SK-N-SH (cell line): Measurements from ENCODE around the gene CCNI2. TPM values are rescaled to one million over a fixed set of nuclear protein-coding genes. Genes with fewer than 3 reads are reported as not detected.

Source experiments
- CTCF ChIA-PET: fragments of 300-600, 350-600 bp; formaldehyde crosslinking; extraction: SDS; loops from one replicate; lab custom pipeline; 2021; lab: Yijun Ruan, JAX
- POLR2A ChIA-PET: fragments of 350-600 bp; sonication (Branson Sonifier 250); formaldehyde crosslinking; extraction: SDS; loops from one replicate; lab custom pipeline; 2020; ENCODE audit warnings: antibody characterized with exemption, inconsistent platforms; lab: Yijun Ruan, JAX
- DNase-seq: peaks from one replicate; pipeline ENCODE4 v3.0.0; 2012
- H2AFZ ChIP-seq: fragments of 200-600 bp; sonication (generic); 2 replicates; pipeline ENCODE4 v1.8.1; 2016; ENCODE audit warnings: antibody characterized with exemption, mild to moderate bottlenecking, low read depth
- H3F3A ChIP-seq: fragments of 200-600 bp; sonication (generic); replicated peaks from 2 replicates; pipeline ENCODE3; 2016; ENCODE audit warnings: antibody characterized with exemption, mild to moderate bottlenecking; ENCODE audit not compliant: insufficient read depth
- H3K27ac ChIP-seq, 2 experiments: fragments of 200-500 bp in 1 of 2; fragments of 200-600 bp in 1 of 2; sonication (Bioruptor generic) in 1 of 2; sonication (generic), shearing (Covaris generic) in 1 of 2; 2 replicates each; pipeline versions ENCODE4 v1.5.1 to v1.6.1; 2014 to 2016; ENCODE audit warnings: low read depth in 2 of 2, inconsistent platforms in 1 of 2, low read length in 1 of 2, mild to moderate bottlenecking in 1 of 2, mixed read lengths in 1 of 2
- H3K27me3 ChIP-seq: fragments of 200-600 bp; sonication (generic), shearing (Covaris generic); 2 replicates; pipeline ENCODE4 v1.6.1; 2016; ENCODE audit warnings: mixed run types; ENCODE audit not compliant: insufficient read depth
- H3K36me3 ChIP-seq, 2 experiments: fragments of 200-500 bp in 1 of 2; fragments of 200-600 bp in 1 of 2; sonication (Bioruptor generic) in 1 of 2; sonication (generic) in 1 of 2; replicated peaks in 1 of 2; 2 replicates each; pipeline versions ENCODE3 to v1.5.1; 2014 to 2016; ENCODE audit warnings: low read length in 1 of 2, mild to moderate bottlenecking in 1 of 2; ENCODE audit not compliant: insufficient read depth in 2 of 2, control insufficient read depth in 1 of 2
- H3K4me1 ChIP-seq, 2 experiments: fragments of 200-500 bp in 1 of 2; fragments of 200-600 bp in 1 of 2; sonication (Bioruptor generic) in 1 of 2; sonication (generic), shearing (Covaris generic) in 1 of 2; 2 replicates each; pipeline versions ENCODE4 v1.5.1 to v1.6.1; 2014 to 2016; ENCODE audit warnings: low read depth in 1 of 2, low read length in 1 of 2, mixed run types in 1 of 2; ENCODE audit not compliant: insufficient read depth in 2 of 2, control insufficient read depth in 1 of 2
- H3K4me2 ChIP-seq: fragments of 200-600 bp; sonication (generic), shearing (Covaris generic); 2 replicates; pipeline ENCODE4 v1.6.1; 2017; ENCODE audit warnings: mixed run types
- H3K4me3 ChIP-seq, 2 experiments: fragments of 200-500 bp in 1 of 2; fragments of 200-600 bp in 1 of 2; sonication (Bioruptor generic) in 1 of 2; sonication (generic), shearing (Covaris generic) in 1 of 2; 2 replicates each; pipeline versions ENCODE4 v1.5.1 to v1.8.1; 2014 to 2016; ENCODE audit warnings: low read depth in 2 of 2, inconsistent platforms in 1 of 2, low read length in 1 of 2, mild to moderate bottlenecking in 1 of 2, mixed read lengths in 1 of 2, moderate library complexity in 1 of 2
- H3K79me2 ChIP-seq: fragments of 200-600 bp; sonication (generic); 2 replicates; pipeline ENCODE4 v1.8.1; 2017; ENCODE audit warnings: mild to moderate bottlenecking; ENCODE audit not compliant: insufficient read depth
- H3K9ac ChIP-seq: fragments of 200-600 bp; sonication (generic); 2 replicates; pipeline ENCODE4 v1.6.1; 2017; ENCODE audit warnings: mixed run types
- H3K9me2 ChIP-seq: fragments of 200-600 bp; sonication (generic); 2 replicates; pipeline ENCODE4 v1.6.1; 2017; ENCODE audit warnings: mixed run types
- H3K9me3 ChIP-seq: fragments of 200-600 bp; sonication (generic); 2 replicates; pipeline ENCODE4 v1.6.1; 2017; ENCODE audit warnings: mixed run types, mild to moderate bottlenecking, moderate library complexity
- H4K20me1 ChIP-seq: fragments of 200-600 bp; sonication (generic); 2 replicates; pipeline ENCODE4 v1.6.1; 2017; ENCODE audit warnings: mild to moderate bottlenecking, mixed run types; ENCODE audit not compliant: insufficient read depth
- ELF1 ChIP-seq: IDR thresholded peaks from 2 replicates; pipeline ENCODE4 v1.4.0; 2012
- EZH2phosphoT487 ChIP-seq: fragments of 200-600 bp; sonication (generic); IDR thresholded peaks from 2 replicates; pipeline ENCODE4 v1.6.1; 2017; ENCODE audit warnings: low read depth, mixed run types, mild to moderate bottlenecking, antibody characterized with exemption, moderate library complexity, borderline replicate concordance
- FOSL2 ChIP-seq: IDR thresholded peaks from 2 replicates; pipeline ENCODE4 v1.4.0; 2012; ENCODE audit warnings: low read depth, mild to moderate bottlenecking, moderate library complexity, borderline replicate concordance
- GABPA ChIP-seq: IDR thresholded peaks from 2 replicates; pipeline ENCODE4 v1.4.0; 2012; ENCODE audit warnings: low read depth, mild to moderate bottlenecking
- GATA2 ChIP-seq: sonication (generic); formaldehyde crosslinking; IDR thresholded peaks from 2 replicates; pipeline ENCODE4 v1.5.0; 2020; ENCODE audit warnings: mild to moderate bottlenecking, missing genetic modification reagents
- JUND ChIP-seq: IDR thresholded peaks from 2 replicates; pipeline ENCODE4 v1.4.0; 2012
- MEF2A ChIP-seq: IDR thresholded peaks from 2 replicates; pipeline ENCODE4 v1.4.0; 2012; ENCODE audit warnings: low read depth, borderline replicate concordance
- NRF1 ChIP-seq: IDR thresholded peaks from 2 replicates; pipeline ENCODE4 v1.6.1; 2012; ENCODE audit warnings: low read depth, mild to moderate bottlenecking, low read length
- PBX3 ChIP-seq: IDR thresholded peaks from 2 replicates; pipeline ENCODE4; 2012
- POLR2AphosphoS5 ChIP-seq: IDR thresholded peaks from 2 replicates; pipeline ENCODE4 v1.6.1; 2012; ENCODE audit warnings: low read depth, low read length
- SIN3A ChIP-seq: IDR thresholded peaks from 2 replicates; pipeline ENCODE4 v1.6.1; 2012; ENCODE audit warnings: low read depth, mild to moderate bottlenecking, low read length, moderate library complexity, borderline replicate concordance
- TAF1 ChIP-seq: IDR thresholded peaks from 2 replicates; pipeline ENCODE4 v1.6.1; 2012; ENCODE audit warnings: low read depth, mild to moderate bottlenecking, low read length, moderate library complexity, borderline replicate concordance
- TEAD4 ChIP-seq: IDR thresholded peaks from 2 replicates; pipeline ENCODE4 v1.4.0; 2012; ENCODE audit warnings: mild to moderate bottlenecking, borderline replicate concordance; ENCODE audit not compliant: insufficient read depth
- USF2 ChIP-seq: fragments of 150-350 bp; IDR thresholded peaks from 2 replicates; pipeline ENCODE4 v1.6.1; 2017; ENCODE audit warnings: antibody characterized with exemption, low read length, low read depth, borderline replicate concordance
- YY1 ChIP-seq: IDR thresholded peaks from 2 replicates; pipeline ENCODE4 v1.4.0; 2012; ENCODE audit warnings: low read depth, mild to moderate bottlenecking
- WGBS: methylation state at CpG from one replicate; pipeline ENCODE4 v1.1.6; 2017; ENCODE audit warnings: low lambda C conversion rate; 5-methylcytosine and 5-hydroxymethylcytosine counted together
- polyA plus RNA-seq, 3 experiments: library from polyadenylated mRNA; depleted of rRNA; stranded (reverse); fragments of >200 nt; gene quantifications; 2 replicates each; pipeline ENCODE4 v1.2.3, GENCODE V29; 2012
- TF ChIP-seq, protein P1 (sequence below): IDR thresholded peaks from 2 replicates; pipeline ENCODE4 v1.6.1; 2012; ENCODE audit warnings: mild to moderate bottlenecking, low read depth, low read length, moderate library complexity

Gene CCNI2
- polyA plus RNA-seq, 1 of the 3 experiments (the other 2 are of a cell fraction): 0.05 TPM

DNA sequence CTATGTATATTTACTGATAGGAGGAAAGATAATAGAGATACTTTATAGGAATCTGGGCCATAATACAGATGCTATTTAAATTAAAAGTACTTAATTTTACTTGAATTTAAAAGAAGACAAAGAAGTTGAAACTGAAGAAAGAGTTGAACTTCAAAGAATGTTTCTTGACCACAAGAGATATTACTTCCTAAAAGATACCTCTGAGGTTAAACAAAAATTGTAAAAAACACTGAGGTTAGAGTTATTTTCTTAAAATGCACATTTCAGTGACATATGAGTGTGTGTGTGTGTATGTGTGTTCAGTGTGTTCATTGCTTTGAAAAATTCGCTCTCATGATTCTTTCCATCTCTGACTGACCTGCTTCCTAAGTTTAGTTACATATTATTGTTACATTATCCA is 33.4 kb downstream of the CCNI2 start:
- 91% methylated on average over 1 of the region's 1 CpG for WGBS
- no peak for TF ChIP-seq USF2
- no peak for TF ChIP-seq YY1
- no peak for TF ChIP-seq NRF1
- TF ChIP-seq ELF1: no peak
- TF ChIP-seq PBX3: no peak
- no peak for TF ChIP-seq FOSL2
- no peak for TF ChIP-seq SIN3A
- TF ChIP-seq, protein P1, sequence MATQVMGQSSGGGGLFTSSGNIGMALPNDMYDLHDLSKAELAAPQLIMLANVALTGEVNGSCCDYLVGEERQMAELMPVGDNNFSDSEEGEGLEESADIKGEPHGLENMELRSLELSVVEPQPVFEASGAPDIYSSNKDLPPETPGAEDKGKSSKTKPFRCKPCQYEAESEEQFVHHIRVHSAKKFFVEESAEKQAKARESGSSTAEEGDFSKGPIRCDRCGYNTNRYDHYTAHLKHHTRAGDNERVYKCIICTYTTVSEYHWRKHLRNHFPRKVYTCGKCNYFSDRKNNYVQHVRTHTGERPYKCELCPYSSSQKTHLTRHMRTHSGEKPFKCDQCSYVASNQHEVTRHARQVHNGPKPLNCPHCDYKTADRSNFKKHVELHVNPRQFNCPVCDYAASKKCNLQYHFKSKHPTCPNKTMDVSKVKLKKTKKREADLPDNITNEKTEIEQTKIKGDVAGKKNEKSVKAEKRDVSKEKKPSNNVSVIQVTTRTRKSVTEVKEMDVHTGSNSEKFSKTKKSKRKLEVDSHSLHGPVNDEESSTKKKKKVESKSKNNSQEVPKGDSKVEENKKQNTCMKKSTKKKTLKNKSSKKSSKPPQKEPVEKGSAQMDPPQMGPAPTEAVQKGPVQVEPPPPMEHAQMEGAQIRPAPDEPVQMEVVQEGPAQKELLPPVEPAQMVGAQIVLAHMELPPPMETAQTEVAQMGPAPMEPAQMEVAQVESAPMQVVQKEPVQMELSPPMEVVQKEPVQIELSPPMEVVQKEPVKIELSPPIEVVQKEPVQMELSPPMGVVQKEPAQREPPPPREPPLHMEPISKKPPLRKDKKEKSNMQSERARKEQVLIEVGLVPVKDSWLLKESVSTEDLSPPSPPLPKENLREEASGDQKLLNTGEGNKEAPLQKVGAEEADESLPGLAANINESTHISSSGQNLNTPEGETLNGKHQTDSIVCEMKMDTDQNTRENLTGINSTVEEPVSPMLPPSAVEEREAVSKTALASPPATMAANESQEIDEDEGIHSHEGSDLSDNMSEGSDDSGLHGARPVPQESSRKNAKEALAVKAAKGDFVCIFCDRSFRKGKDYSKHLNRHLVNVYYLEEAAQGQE: no peak
- TF ChIP-seq TEAD4: no peak
- peaks cover 11 to 21% of the 10 kb centered on the region in 2 experiments; a peak in 2 of 4 replicates for H3K4me1 ChIP-seq
- no peaks in the 10 kb centered on the region for H3K9me3 ChIP-seq
- CTCF ChIA-PET: interaction anchor here (0.7 kb wide), 1 partner anchor 254 kb away, joined by 3 read pairs; no protein-coding TSS in a partner anchor
- no peak overlapping the region for H2AFZ ChIP-seq
- no peak for DNase-seq
- H3K36me3 ChIP-seq: no peaks in the 10 kb centered on the region
- H3K27me3 ChIP-seq: no peaks in the 10 kb centered on the region
- no peaks in the 10 kb centered on the region for H3K9me2 ChIP-seq
- H3K27ac ChIP-seq: no peak overlapping the region
- POLR2A ChIA-PET: no interaction called here
- peaks cover 12% of the 10 kb centered on the region for H3K79me2 ChIP-seq
- no peak overlapping the region for H3K9ac ChIP-seq
- H3K4me3 ChIP-seq: no peak overlapping the region
- peaks cover 5% of the 10 kb centered on the region for H3F3A ChIP-seq
- H4K20me1 ChIP-seq: no peaks in the 10 kb centered on the region
- no peak overlapping the region for H3K4me2 ChIP-seq

DNA sequence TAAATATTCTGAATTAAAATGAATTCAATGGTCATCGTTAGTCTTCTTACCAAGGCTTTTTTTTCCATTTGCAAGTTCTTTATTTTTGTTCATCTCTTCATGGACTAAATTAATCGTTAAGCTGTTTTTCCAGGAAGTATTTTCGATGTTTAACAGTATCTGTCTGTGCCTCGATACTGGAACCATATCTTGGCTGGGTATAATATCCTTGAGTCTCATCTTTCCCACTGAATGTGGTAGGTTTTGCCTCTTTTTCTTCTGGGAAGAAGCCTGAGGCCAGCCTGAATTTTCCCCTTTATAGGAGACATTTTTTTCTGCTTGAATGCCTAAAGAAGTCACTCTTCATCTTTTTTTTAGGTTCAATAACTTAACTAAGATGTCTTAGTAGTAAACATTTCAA is 33.8 kb downstream of the CCNI2 start:
- H3K36me3 ChIP-seq: no peaks in the 10 kb centered on the region
- no peak for DNase-seq
- CTCF ChIA-PET: interaction anchor here (0.7 kb wide), 1 partner anchor 254 kb away, joined by 3 read pairs; no protein-coding TSS in a partner anchor
- no peak overlapping the region for H3K4me2 ChIP-seq
- no peaks in the 10 kb centered on the region for H4K20me1 ChIP-seq
- H3K79me2 ChIP-seq: peaks cover 8% of the 10 kb centered on the region
- peaks cover 5% of the 10 kb centered on the region for H3F3A ChIP-seq
- POLR2A ChIA-PET: no interaction called here
- H3K27ac ChIP-seq: no peak overlapping the region
- no peaks in the 10 kb centered on the region for H3K27me3 ChIP-seq
- H2AFZ ChIP-seq: peak overlapping the region; percentile 95; the same call in 1 of the 2 replicates
- H3K9me2 ChIP-seq: no peaks in the 10 kb centered on the region
- H3K9me3 ChIP-seq: no peaks in the 10 kb centered on the region
- H3K4me1 ChIP-seq: peaks cover 8 to 18% of the 10 kb centered on the region in 2 experiments; a peak in 2 of 4 replicates
- 86% methylated on average over 4 of the region's 4 CpGs for WGBS
- no peak overlapping the region for H3K9ac ChIP-seq
- no peak overlapping the region for H3K4me3 ChIP-seq
- no peak for TF ChIP-seq EZH2phosphoT487
- TF ChIP-seq FOSL2: no peak
- TF ChIP-seq TAF1: no peak
- TF ChIP-seq JUND: no peak
- TF ChIP-seq ELF1: no peak
- TF ChIP-seq PBX3: no peak
- TF ChIP-seq GATA2: no peak
- TF ChIP-seq MEF2A: no peak
- TF ChIP-seq, protein P1: no peak
- TF ChIP-seq GABPA: no peak
- no peak for TF ChIP-seq POLR2AphosphoS5
